Ramos (cell line): ENCODE data around the gene SH3TC2.

Experiments used
- in situ Hi-C: fragments of 300-500 bp; cut with MboI; formaldehyde crosslinking; loops from one replicate; pipeline ENCODE4 v1.14.3; 2022; ENCODE audit warnings: low sequenced_read_pairs; ENCODE audit not compliant: unreplicated experiment

Gene SH3TC2

DNA sequence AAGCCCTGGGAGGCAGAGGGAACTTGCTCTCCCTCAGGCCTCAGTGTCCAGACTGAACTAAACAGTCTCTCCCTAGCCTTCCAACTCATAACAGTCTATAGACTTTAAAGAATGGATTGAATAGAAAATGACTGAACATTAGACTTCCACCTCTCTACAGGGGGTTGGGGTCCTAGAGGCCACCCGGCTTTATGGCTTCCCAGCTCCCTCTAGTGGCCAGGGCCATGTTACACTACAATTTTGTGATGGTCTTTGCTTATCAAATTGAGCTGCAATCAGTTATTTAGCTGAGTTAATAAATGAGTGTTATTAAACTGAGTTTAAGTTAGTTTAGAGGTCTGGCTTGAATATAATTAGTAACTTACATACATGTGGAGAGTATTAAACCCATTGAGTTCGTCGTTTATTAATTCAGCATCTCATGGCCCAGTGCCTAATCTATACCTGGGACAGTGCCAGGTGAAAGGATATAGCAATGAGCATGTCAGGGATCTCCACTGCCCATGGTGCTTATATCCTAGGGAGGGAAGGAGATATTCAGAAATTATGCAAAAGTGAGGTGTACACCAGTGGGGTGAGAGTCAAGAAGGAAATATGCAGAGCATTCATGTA is 105.2 kb downstream of the SH3TC2 start:
- in situ Hi-C loops = loop anchor here (5.0 kb wide), 1 partner anchor 220 kb away; no protein-coding TSS in a partner anchor

DNA sequence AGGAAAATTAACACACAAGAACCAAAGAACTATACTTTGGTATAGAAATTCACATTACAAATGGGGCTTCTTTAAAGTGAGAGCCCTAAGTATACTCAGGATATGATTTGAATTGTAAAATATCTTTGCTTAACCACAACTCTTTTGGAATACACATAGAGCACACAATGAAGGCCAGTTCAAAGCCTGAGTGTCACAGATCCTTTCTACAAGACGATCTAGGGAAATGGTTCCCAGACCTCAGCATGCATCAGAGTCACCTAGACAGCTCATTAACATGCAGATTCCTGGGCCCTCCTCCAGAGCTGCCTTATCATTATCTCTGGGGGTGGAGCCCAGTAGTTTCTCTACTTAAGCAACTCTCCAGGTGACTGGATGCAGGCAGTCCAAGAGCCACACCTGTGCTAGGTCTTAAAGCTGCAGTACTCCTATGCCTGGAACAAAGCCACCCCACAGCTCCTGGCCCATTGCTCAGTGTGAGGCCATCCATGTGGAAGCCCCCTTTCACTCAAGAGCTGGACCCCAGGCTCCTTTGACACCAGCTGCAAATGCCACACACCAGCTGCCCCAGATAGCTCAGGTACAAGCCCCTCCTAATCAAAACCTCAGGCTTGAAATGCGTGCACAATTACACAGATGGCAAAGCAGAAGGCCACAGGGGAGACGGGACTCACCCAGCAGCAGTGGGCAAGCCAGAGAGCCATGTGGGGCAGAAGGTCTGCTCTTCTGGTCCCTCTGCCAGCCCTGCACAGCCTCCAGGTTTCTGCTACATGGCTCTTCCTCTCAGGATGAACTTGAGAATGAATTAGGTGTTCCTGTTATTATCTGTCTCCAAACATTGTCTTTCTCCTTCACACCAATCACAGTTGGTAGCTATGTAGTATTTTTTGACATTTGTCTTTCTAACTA is 106.1 kb downstream of the SH3TC2 start:
- in situ Hi-C loops = loop anchor here (5.0 kb wide), 1 partner anchor 219 kb away; no protein-coding TSS in a partner anchor
